Urothelium cell line (cell line): ENCODE results near the gene UBAC2.

ENCODE experiments used
- DNase-seq: peaks from one replicate; pipeline ENCODE4 v3.0.0; 2011; ENCODE audit warnings: low spot score, mixed read lengths
- FAIRE-seq: peaks from 2 replicates; lab custom pipeline; 2011; peaks lifted over from hg19 to GRCh38; lab: Jason Lieb, UNC

UBAC2 gene

GRCh38 chr13:99329477-99329876 lies 128.8 kb downstream of the UBAC2 start:
- FAIRE-seq: no peak
- DNase-seq: no peak

- DNase-seq: no peak
- no peak for FAIRE-seq
Observed at GRCh38 chr13:99330942-99331341, 130.3 kb downstream of the UBAC2 start.

- DNase-seq (no peak), FAIRE-seq (no peak)
Observed at GRCh38 chr13:99331881-99332293, 131.2 kb downstream of the UBAC2 start.

GRCh38 chr13:99332456-99332855 lies 131.8 kb downstream of the UBAC2 start:
- DNase-seq (no peak), FAIRE-seq (no peak)

- FAIRE-seq (no peak), DNase-seq (no peak)
Observed at GRCh38 chr13:99334221-99334620, 133.6 kb downstream of the UBAC2 start.

GRCh38 chr13:99335087-99335486 lies 134.4 kb downstream of the UBAC2 start:
- FAIRE-seq: no peak
- no peak for DNase-seq

- FAIRE-seq: no peak
- no peak for DNase-seq
Observed at GRCh38 chr13:99335603-99336002, 134.9 kb downstream of the UBAC2 start.

GRCh38 chr13:99339230-99339721 lies 138.6 kb downstream of the UBAC2 start:
- FAIRE-seq: no peak
- DNase-seq: no peak

GRCh38 chr13:99339736-99340397 lies 139.2 kb downstream of the UBAC2 start:
- FAIRE-seq (no peak), DNase-seq (no peak)

GRCh38 chr13:99340638-99341037 lies 140.0 kb downstream of the UBAC2 start:
- no peak for FAIRE-seq
- DNase-seq: no peak

- FAIRE-seq (no peak), DNase-seq (no peak)
Observed at GRCh38 chr13:99341969-99342722, 141.5 kb downstream of the UBAC2 start.

- no peak for DNase-seq
- no peak for FAIRE-seq
Observed at GRCh38 chr13:99342723-99343315, 142.2 kb downstream of the UBAC2 start.

GRCh38 chr13:99344610-99345208 lies 144.1 kb downstream of the UBAC2 start:
- no peak for FAIRE-seq
- no peak for DNase-seq

- DNase-seq (no peak), FAIRE-seq (no peak)
Observed at GRCh38 chr13:99345345-99345744, 144.7 kb downstream of the UBAC2 start.

- DNase-seq: no peak
Observed at GRCh38 chr13:99346335-99347042, 145.8 kb downstream of the UBAC2 start.

GRCh38 chr13:99347335-99347878 lies 146.8 kb downstream of the UBAC2 start:
- FAIRE-seq: no peak

More at GRCh38 chr13:99346335-99347042, 145.8 kb downstream of the UBAC2 start:
- no peak for FAIRE-seq

GRCh38 chr13:99347911-99348451 lies 147.3 kb downstream of the UBAC2 start:
- no peak for DNase-seq

More at GRCh38 chr13:99347335-99347878, 146.8 kb downstream of the UBAC2 start:
- no peak for DNase-seq

GRCh38 chr13:99350191-99350590 lies 149.5 kb downstream of the UBAC2 start:
- FAIRE-seq: no peak
- no peak for DNase-seq

More at GRCh38 chr13:99347911-99348451, 147.3 kb downstream of the UBAC2 start:
- no peak for FAIRE-seq

- FAIRE-seq: no peak
- no peak for DNase-seq
Observed at GRCh38 chr13:99351772-99352171, 151.1 kb downstream of the UBAC2 start.
